Tibial artery (tissue), 4 donors: ENCODE results near the gene SIGLEC14.

Experiments
- DNase-seq, 2 donors: peaks; one replicate each; pipeline ENCODE4 v3.0.0-alpha.2; 2019
- H3K27ac ChIP-seq, 2 donors: fragments of 200-600 bp; sonication (generic) in 1 of 2; 1 replicate in 1 of 2; 2 replicates in 1 of 2; pipeline ENCODE4 v1.5.1; 2018 to 2019; ENCODE audit warnings: mild to moderate bottlenecking in 1 of 2
- H3K27me3 ChIP-seq, 2 donors: fragments of 200-600 bp; sonication (generic) in 1 of 2; one replicate each; pipeline versions ENCODE4 v1.5.1 to v1.6.0; 2016 to 2019
- H3K36me3 ChIP-seq, 3 donors: fragments of 200-600 bp; sonication (generic) in 2 of 3; one replicate each; pipeline ENCODE4 v1.5.1; 2016 to 2019; ENCODE audit warnings: mild to moderate bottlenecking in 2 of 3
- H3K4me1 ChIP-seq, 4 donors: fragments of 200-600 bp; sonication (generic) in 2 of 4; 1 replicate in 3 of 4; 2 replicates in 1 of 4; pipeline ENCODE4 v1.5.1; 2016 to 2019
- H3K4me3 ChIP-seq, 2 donors: fragments of 200-600 bp; sonication (generic) in 1 of 2; 1 replicate in 1 of 2; 2 replicates in 1 of 2; pipeline ENCODE4 v1.5.1; 2018 to 2019; ENCODE audit warnings: mild to moderate bottlenecking in 2 of 2
- H3K9me3 ChIP-seq, 3 donors: fragments of 200-600 bp; sonication (generic) in 1 of 3; one replicate each; pipeline ENCODE4 v1.5.1; 2016 to 2019
- CTCF ChIP-seq, 2 experiments: fragments of 200-600 bp in 1 of 2; fragments of 450-650 bp in 1 of 2; IDR thresholded peaks; one replicate each; pipeline ENCODE4 v1.5.1; 2017 to 2019; ENCODE audit warnings: antibody characterized with exemption in 2 of 2, mild to moderate bottlenecking in 1 of 2, moderate library complexity in 1 of 2
- intact Hi-C: fragments of 100-400 bp; cut with DNase I; formaldehyde crosslinking; loops from one replicate; pipeline ENCODE4 v1.15.0; 2023; ENCODE audit warnings: low total_unique reads

SIGLEC14 gene

DNA sequence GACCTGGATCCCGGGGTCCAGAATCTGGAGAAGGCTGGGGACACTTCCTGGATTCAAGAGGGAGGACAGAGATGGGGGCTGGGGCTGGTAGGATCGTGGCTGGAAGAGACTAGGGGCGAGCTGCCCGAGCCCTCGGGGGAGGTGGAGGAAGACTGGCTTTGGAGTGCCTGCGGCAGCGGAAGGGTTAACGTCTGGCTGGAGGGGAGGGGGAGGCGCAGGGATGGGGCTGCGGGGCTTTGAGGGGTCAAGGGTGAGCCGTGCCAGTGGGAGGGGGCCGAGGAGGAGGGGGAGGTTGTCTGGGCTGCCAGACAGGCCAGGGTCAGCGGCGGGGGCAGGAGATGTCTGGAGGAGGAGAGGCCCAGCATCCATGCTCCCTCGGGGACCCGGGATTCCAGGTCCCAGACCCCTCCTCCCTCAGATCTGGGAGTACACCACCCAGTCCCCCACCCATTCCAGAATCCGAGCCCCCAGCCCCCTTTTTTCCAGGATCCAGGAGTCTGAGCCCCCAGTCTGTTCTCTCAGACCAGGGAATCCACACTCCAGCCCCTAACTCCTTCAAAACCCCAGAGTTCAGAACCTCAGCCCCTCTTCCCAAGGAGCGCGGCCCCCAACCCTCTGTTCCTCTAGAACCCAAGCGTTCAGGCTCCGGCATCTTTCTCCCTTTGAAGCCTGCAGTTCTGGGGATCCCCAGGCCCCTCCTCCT lies 43.3 kb upstream of the SIGLEC14 start:
- Histone ChIP-seq H3K27ac (peak overlapping the region; percentile 94 to 100), H3K27me3 (no peaks in the 10 kb centered on the region), H3K36me3 (peaks cover 1 to 23% (median 8%) of the 10 kb centered on the region in 3 donors), H3K4me1 (peaks cover 0 to 50% (median 34%) of the 10 kb centered on the region in 4 donors), H3K9me3 (no peaks in the 10 kb centered on the region), H3K4me3 (peak overlapping the region; percentile 71 to 97)
- intact Hi-C loops: loop anchor here (10.0 kb wide), 1 partner anchor 325 kb away; the partner anchor contains the start of genes CLDND2 and ETFB
- DNase-seq: no peak
- TF ChIP-seq CTCF (IDR thresholded peaks at IDR 0.05): no peak

GRCh38 chr19:51688671-51689571 lies 42.3 kb upstream of the SIGLEC14 start:
- Histone ChIP-seq H3K9me3 (no peaks in the 10 kb centered on the region), H3K27ac (peak overlapping the region; percentile 94 to 100), H3K27me3 (no peaks in the 10 kb centered on the region), H3K36me3 (peaks cover 0 to 13% (median 0%) of the 10 kb centered on the region in 3 donors), H3K4me1 (peaks cover 0 to 48% (median 34%) of the 10 kb centered on the region in 4 donors), H3K4me3 (peak overlapping the region; percentile 71 to 97)
- peak; percentile 90 to 97 for DNase-seq
- TF ChIP-seq CTCF (IDR thresholded peaks at IDR 0.05): peak; percentile 28 to 32
- intact Hi-C loops: loop anchor here (10.0 kb wide), 1 partner anchor 324 kb away; the partner anchor contains the start of genes CLDND2 and ETFB

GRCh38 chr19:51687791-51688670 lies 41.4 kb upstream of the SIGLEC14 start:
- intact Hi-C loops: loop anchor here (10.0 kb wide), 1 partner anchor 323 kb away; the partner anchor contains the start of genes CLDND2 and ETFB
- Histone ChIP-seq H3K4me1 (peaks cover 0 to 39% (median 32%) of the 10 kb centered on the region in 4 donors), H3K9me3 (no peaks in the 10 kb centered on the region), H3K27me3 (no peaks in the 10 kb centered on the region), H3K36me3 (peaks cover 0 to 4% (median 0%) of the 10 kb centered on the region in 3 donors), H3K4me3 (peak overlapping the region; percentile 71 to 97), H3K27ac (peak overlapping the region; percentile 94 to 100)
- no peak for TF ChIP-seq CTCF (IDR thresholded peaks at IDR 0.05)
- peak; percentile 68 to 90 for DNase-seq

DNA sequence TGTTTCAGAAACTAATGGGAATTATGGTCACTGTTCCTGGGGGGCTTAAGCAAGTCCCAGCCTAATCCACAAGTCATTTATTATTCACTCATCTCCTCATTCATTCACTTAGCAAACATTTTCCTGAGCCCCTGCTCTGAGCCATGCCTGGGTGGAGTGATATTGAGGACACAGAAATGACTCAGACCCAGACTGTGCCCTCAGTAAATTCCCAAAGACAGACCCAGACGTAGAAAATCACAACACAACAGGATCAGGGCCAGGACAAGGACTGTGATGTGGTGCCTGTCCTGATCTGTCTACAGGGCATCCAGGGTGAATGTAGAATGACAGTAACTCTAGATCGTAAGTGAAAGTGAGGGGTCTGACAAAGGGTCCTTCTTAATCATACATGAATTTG lies 39.5 kb upstream of the SIGLEC14 start:
- intact Hi-C loops: loop anchor here (10.0 kb wide), 1 partner anchor 321 kb away; the partner anchor contains the start of genes CLDND2 and ETFB

More for the DNA sequence above, 39.5 kb upstream of the SIGLEC14 start:
- Histone ChIP-seq H3K9me3 (no peaks in the 10 kb centered on the region), H3K27ac (peak overlapping the region in 1 of 2 donors; percentile 100), H3K4me3 (no peak overlapping the region), H3K4me1 (peaks cover 0 to 20% (median 14%) of the 10 kb centered on the region in 4 donors), H3K36me3 (no peaks in the 10 kb centered on the region), H3K27me3 (no peaks in the 10 kb centered on the region)
- no peak for DNase-seq
- no peak for TF ChIP-seq CTCF (IDR thresholded peaks at IDR 0.05)
